ENCODE results near the gene PHLDA2.

PHLDA2 gene

DNA sequence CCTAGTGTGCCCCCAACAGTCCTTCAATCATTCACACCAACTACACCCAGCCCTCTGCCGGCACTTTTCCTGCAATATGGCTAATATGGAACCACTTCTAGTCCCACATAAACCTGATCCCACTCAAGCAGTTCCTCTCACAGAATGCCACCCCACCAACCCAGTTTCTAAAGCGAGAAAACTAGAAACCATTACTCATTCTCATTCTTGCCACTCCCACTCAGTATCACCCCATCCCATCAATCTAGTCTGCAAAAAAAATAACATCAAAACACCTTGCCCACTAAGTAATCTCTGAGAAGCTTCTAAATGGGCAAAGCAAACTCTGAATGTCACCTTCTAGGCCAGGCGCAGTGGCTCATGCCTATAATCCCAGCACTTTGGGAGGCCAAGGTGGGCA is 45.1 kb upstream of the PHLDA2 start:
- no peak overlapping the region for H2AFZ ChIP-seq
- no peak overlapping the region for H3K27ac ChIP-seq
- TF ChIP-seq, protein P1, sequence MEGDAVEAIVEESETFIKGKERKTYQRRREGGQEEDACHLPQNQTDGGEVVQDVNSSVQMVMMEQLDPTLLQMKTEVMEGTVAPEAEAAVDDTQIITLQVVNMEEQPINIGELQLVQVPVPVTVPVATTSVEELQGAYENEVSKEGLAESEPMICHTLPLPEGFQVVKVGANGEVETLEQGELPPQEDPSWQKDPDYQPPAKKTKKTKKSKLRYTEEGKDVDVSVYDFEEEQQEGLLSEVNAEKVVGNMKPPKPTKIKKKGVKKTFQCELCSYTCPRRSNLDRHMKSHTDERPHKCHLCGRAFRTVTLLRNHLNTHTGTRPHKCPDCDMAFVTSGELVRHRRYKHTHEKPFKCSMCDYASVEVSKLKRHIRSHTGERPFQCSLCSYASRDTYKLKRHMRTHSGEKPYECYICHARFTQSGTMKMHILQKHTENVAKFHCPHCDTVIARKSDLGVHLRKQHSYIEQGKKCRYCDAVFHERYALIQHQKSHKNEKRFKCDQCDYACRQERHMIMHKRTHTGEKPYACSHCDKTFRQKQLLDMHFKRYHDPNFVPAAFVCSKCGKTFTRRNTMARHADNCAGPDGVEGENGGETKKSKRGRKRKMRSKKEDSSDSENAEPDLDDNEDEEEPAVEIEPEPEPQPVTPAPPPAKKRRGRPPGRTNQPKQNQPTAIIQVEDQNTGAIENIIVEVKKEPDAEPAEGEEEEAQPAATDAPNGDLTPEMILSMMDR (IDR thresholded peaks at IDR 0.05): no peak
- H3K4me3 ChIP-seq (ENCODE audit: low read depth, low read length): no peak overlapping the region
- no peak overlapping the region for H3K4me2 ChIP-seq (ENCODE audit: low read length)
- H3K9ac ChIP-seq: no peak overlapping the region
- H3K9me3 ChIP-seq (ENCODE audit: control insufficient read depth, low read length): no peaks in the 10 kb centered on the region
- no peaks in the 10 kb centered on the region for H3K36me3 ChIP-seq (ENCODE audit: control insufficient read depth, insufficient read depth, low read length)
- H3K4me1 ChIP-seq: peaks cover 2% of the 10 kb centered on the region
- peaks cover 25% of the 10 kb centered on the region for H3K79me2 ChIP-seq
- no peaks in the 10 kb centered on the region for H3K27me3 ChIP-seq (ENCODE audit: control insufficient read depth, insufficient read depth, low read length)

DNA sequence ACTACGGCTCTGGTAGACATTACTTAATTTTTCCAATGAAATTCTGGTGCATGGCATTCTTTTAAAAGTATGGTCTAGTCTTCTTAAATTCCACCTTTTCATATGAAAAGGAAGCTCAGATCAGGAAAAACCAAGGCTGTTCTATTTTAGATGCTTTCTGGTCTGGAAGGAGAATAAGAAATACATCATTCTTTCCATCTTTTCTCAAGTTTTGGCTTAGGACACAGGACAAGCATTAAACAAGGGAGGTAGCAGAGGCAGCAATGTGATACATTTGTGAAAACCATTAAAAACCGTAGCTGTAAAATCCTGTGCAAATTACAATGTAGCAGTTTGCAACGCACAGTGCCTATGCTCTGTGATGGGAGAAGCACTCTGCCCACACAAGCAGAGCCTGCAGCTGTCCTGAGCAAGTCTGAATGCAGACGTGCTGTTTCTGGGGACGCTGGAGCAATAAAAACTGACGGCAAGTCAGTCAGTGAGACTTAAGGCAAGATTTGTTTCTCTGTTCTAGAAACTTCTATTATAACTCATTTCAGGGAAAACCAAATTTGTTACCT is 39.2 kb upstream of the PHLDA2 start:
- H3K9ac ChIP-seq: no peak overlapping the region
- H3K79me2 ChIP-seq: peaks cover 26% of the 10 kb centered on the region
- no peak overlapping the region for H2AFZ ChIP-seq
- no peak overlapping the region for H3K4me2 ChIP-seq (ENCODE audit: low read length)
- no peak overlapping the region for H3K4me3 ChIP-seq (ENCODE audit: low read depth, low read length)
- no peak overlapping the region for H3K27ac ChIP-seq
- no peaks in the 10 kb centered on the region for H3K27me3 ChIP-seq (ENCODE audit: control insufficient read depth, insufficient read depth, low read length)
- no peaks in the 10 kb centered on the region for H3K9me3 ChIP-seq (ENCODE audit: control insufficient read depth, low read length)
- no peaks in the 10 kb centered on the region for H3K4me1 ChIP-seq
- H3K36me3 ChIP-seq (ENCODE audit: control insufficient read depth, insufficient read depth, low read length): no peaks in the 10 kb centered on the region
- TF ChIP-seq, protein P1 (IDR thresholded peaks at IDR 0.05): no peak

DNA sequence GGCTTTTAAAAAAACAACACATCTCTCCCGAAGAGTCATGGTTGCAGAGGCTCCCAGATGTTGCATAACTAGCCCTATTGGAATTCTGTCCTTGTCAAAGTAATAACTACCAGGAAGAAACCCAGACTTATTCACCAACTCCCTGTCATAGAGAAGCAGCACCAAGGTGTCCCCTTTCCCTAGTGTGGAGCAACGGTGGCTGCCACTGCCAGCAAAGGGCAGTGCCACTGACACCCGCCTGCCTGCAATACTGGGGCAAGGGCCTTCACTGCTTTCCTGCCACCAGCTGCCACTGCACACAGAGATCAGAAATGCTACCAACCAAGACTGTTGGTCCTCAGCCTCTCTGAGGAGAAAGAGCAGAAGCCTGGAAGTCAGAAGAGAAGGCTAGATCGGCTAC is 35.6 kb upstream of the PHLDA2 start:
- Histone ChIP-seq H3K79me2 (peaks cover 30% of the 10 kb centered on the region), H3K27ac (no peak overlapping the region), H2AFZ (no peak overlapping the region), H3K4me2 (ENCODE audit: low read length) (no peak overlapping the region), H3K36me3 (ENCODE audit: control insufficient read depth, insufficient read depth, low read length) (no peaks in the 10 kb centered on the region), H3K9me3 (ENCODE audit: control insufficient read depth, low read length) (no peaks in the 10 kb centered on the region), H3K4me3 (ENCODE audit: low read depth, low read length) (no peak overlapping the region), H3K9ac (no peak overlapping the region), H3K27me3 (ENCODE audit: control insufficient read depth, insufficient read depth, low read length) (no peaks in the 10 kb centered on the region), H3K4me1 (no peaks in the 10 kb centered on the region)
- TF ChIP-seq, protein P1 (IDR thresholded peaks at IDR 0.05): no peak

DNA sequence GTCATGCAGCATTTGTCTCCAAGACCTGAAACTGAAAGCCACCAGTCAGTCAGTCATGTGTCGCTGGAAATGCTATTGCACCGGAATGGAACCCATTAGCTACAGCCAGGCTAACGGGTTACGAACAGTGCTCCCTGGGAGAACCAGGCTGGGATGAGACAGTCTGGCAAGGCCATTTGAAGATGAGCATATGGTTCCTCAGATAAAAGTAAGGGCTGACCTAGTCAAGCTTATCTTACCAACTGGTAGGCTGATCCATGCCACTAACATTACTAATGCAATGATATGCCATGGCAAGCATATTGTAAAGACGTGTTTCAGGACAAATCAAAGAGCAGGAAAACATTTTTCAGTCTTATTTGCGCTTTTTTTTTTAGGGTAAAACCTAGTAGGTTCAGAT is 34.5 kb upstream of the PHLDA2 start:
- Histone ChIP-seq H3K9me3 (ENCODE audit: control insufficient read depth, low read length) (no peaks in the 10 kb centered on the region), H3K27me3 (ENCODE audit: control insufficient read depth, insufficient read depth, low read length) (no peaks in the 10 kb centered on the region)

More for the DNA sequence above, 34.5 kb upstream of the PHLDA2 start:
- Histone ChIP-seq H3K4me2 (ENCODE audit: low read length) (no peak overlapping the region), H2AFZ (no peak overlapping the region), H3K4me1 (no peaks in the 10 kb centered on the region), H3K9ac (no peak overlapping the region), H3K4me3 (ENCODE audit: low read depth, low read length) (no peak overlapping the region), H3K79me2 (peaks cover 27% of the 10 kb centered on the region), H3K27ac (no peak overlapping the region), H3K36me3 (ENCODE audit: control insufficient read depth, insufficient read depth, low read length) (no peaks in the 10 kb centered on the region)
- TF ChIP-seq, protein P1 (IDR thresholded peaks at IDR 0.05): no peak

Measured in parathyroid adenoma (tissue), 2 donors.